Fibroblast of mammary gland (primary cell): ENCODE data around the gene AKR1E2.

Experiments used
- DNase-seq: peaks from one replicate; pipeline ENCODE4 v3.0.0-alpha.2; 2010; ENCODE audit warnings: low read depth
- H3K4me3 ChIP-seq: 2 replicates; pipeline ENCODE4 v1.5.1; 2011; ENCODE audit warnings: low read depth, mild to moderate bottlenecking, low read length, moderate library complexity; ENCODE audit not compliant: control insufficient read depth
- CTCF ChIP-seq: conservative IDR thresholded peaks from 2 replicates; pipeline ENCODE4 v1.5.1; 2011; ENCODE audit warnings: low read depth, low read length, inconsistent platforms; ENCODE audit not compliant: control insufficient read depth, insufficient read depth

The AKR1E2 gene

DNA sequence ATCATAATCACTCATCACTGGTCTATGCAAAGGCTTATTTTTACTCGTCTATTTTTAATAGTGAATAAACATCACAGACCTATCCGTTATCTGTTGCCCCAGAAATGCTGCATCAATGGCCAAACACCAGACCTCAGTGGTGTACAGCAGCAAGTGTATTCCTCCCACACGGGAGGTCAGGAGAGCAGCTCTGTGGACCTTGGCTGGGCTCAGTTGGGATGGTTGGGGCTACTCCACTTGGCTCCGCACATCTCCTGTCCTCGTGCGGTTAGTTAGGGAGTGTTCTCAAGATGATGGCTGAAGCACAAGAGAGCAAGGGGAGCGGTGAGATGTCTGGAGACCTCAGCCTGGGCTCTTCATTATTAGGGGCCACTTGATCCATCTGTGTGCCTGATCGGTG, 2.0 kb downstream of the AKR1E2 start:
- DNase-seq, result no peak
- H3K4me3 ChIP-seq, result no peak overlapping the region
- TF ChIP-seq CTCF, result no peak

- H3K4me3 ChIP-seq, result no peak overlapping the region
- TF ChIP-seq CTCF, result no peak
- no peak for DNase-seq
Observed at GRCh38 chr10:4830551-4830950, 4.5 kb downstream of the AKR1E2 start.

- H3K4me3 ChIP-seq, result no peak overlapping the region
- no peak for DNase-seq
- TF ChIP-seq CTCF, result no peak
Observed at GRCh38 chr10:4831091-4831490, 5.1 kb downstream of the AKR1E2 start.

- DNase-seq, result no peak
- TF ChIP-seq CTCF, result no peak
- H3K4me3 ChIP-seq, result no peak overlapping the region
Observed at GRCh38 chr10:4833286-4833685, 7.3 kb downstream of the AKR1E2 start.

DNA sequence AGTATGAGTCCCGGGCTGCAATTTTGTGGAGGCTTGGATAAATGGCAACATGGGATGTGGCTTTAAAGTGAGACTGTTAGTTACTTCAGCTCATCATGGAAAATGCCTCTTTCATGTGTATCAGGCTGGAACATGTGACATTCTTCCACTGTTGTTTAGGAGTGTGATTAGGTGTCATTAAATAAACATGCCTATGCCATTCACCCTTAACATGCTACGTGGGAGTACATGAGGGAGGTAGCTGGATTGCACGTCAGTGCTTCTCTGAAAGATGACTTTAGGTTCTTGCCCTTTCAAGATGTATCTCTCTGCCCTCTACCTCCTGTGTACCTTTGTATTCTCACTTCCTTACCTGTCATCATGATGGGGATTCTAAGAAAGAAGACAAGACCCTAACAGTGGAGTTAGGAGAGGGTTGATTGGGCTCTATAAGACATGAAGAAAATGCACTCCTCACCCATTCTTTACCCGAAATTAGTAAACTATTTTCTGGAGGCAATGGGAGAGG, 8.9 kb downstream of the AKR1E2 start:
- no peak overlapping the region for H3K4me3 ChIP-seq
- no peak for DNase-seq
- TF ChIP-seq CTCF, result no peak

DNA sequence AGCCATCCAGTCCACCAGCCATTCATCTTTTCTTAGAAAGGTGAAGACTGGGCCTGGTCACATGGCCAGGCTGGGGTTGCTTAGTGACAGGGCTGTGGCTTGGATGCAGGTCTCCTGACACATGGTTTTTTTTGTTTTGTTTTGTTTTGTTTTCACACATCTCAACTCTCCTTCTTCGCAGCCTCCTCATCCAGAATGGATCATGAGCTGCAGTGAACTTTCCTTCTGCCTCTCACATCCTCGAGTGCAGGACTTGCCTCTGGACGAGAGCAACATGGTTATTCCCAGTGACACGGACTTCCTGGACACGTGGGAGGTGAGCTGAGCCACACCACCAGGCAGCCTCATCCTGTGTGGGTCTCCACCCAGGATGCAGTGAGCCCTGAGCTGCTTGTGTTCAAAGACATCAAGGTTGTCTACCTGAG, 9.5 kb downstream of the AKR1E2 start:
- DNase-seq, result no peak
- TF ChIP-seq CTCF, result no peak

DNA sequence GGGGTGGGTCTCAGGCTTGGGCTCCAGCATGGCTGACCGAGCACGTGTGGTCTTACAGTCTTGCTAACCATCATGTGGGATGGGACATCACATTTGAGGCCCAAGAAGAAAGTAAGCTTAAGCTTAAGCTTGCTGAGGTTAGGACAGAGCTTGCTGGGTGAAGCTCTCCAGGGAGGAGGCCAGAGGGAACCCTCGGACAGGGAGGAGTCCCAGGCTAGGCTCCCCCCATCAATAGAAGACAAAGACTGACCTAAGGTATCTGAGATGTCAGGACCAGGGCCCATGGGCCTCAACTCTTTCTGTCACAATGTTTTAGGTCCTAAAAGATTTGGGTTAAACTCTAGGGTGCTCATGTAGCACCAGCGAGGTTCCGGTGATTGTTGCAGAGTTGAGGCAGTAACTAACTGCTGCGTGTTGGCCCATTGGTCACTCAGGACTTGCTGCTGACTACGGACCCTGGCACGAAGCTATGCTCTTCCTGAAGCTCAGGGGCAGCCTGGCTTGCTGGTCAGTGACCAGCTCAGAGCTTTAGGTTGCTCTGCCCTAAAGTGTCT, 10.5 kb downstream of the AKR1E2 start:
- no peak for TF ChIP-seq CTCF
- no peak for DNase-seq
- H3K4me3 ChIP-seq, result no peak overlapping the region

More for the DNA sequence above, 9.5 kb downstream of the AKR1E2 start:
- H3K4me3 ChIP-seq, result no peak overlapping the region
